HEK293T (cell line): ENCODE results near the gene ARHGAP32.

Experiments used
- CTCF ChIA-PET: fragments of 350-600 bp; formaldehyde crosslinking; extraction: SDS; loops from one replicate; lab custom pipeline; 2021; ENCODE audit warnings: antibody characterized with exemption, inconsistent platforms; lab: Yijun Ruan, JAX
- POLR2A ChIA-PET: fragments of 350-600 bp; formaldehyde crosslinking; extraction: SDS; loops from one replicate; lab custom pipeline; 2020; ENCODE audit warnings: antibody characterized with exemption, inconsistent platforms; lab: Yijun Ruan, JAX
- DNase-seq: peaks from one replicate; pipeline ENCODE4 v3.0.0; 2012; ENCODE audit warnings: mixed read lengths; ENCODE audit errors: extremely low spot score
- ARNT ChIP-seq: fragments of 450-650 bp; IDR thresholded peaks from 2 replicates; pipeline ENCODE4 v1.6.1; 2017; ENCODE audit warnings: mild to moderate bottlenecking
- BHLHE40 ChIP-seq: fragments of 450-650 bp; IDR thresholded peaks from 2 replicates; pipeline ENCODE4 v1.6.1; 2016; ENCODE audit warnings: mild to moderate bottlenecking, moderate library complexity, borderline replicate concordance
- CTBP1 ChIP-seq: fragments of 450-650 bp; IDR thresholded peaks from 2 replicates; pipeline ENCODE4 v1.6.1; 2016; ENCODE audit warnings: borderline replicate concordance
- ELF4 ChIP-seq: fragments of 450-650 bp; IDR thresholded peaks from 2 replicates; pipeline ENCODE4 v1.6.1; 2017; ENCODE audit warnings: antibody characterized with exemption
- FOXA1 ChIP-seq: fragments of 450-650 bp; IDR thresholded peaks from 2 replicates; pipeline ENCODE4 v1.6.1; 2016; ENCODE audit warnings: mild to moderate bottlenecking
- FOXK2 ChIP-seq: fragments of 450-650 bp; IDR thresholded peaks from 2 replicates; pipeline ENCODE4 v1.6.1; 2016; ENCODE audit warnings: mild to moderate bottlenecking
- FOXM1 ChIP-seq: fragments of 450-650 bp; IDR thresholded peaks from 2 replicates; pipeline ENCODE4 v1.6.1; 2017; ENCODE audit warnings: mild to moderate bottlenecking, borderline replicate concordance
- HDGF ChIP-seq: fragments of 450-650 bp; IDR thresholded peaks from 2 replicates; pipeline ENCODE4 v1.6.1; 2017; ENCODE audit warnings: antibody characterized with exemption, borderline replicate concordance
- L3MBTL2 ChIP-seq: fragments of 450-650 bp; conservative IDR thresholded peaks from 2 replicates; pipeline ENCODE4 v1.6.1; 2016; ENCODE audit warnings: mild to moderate bottlenecking
- LEF1 ChIP-seq: fragments of 450-650 bp; IDR thresholded peaks from 2 replicates; pipeline ENCODE4 v1.6.1; 2017; ENCODE audit warnings: mild to moderate bottlenecking, borderline replicate concordance
- NFRKB ChIP-seq: fragments of 450-650 bp; IDR thresholded peaks from 2 replicates; pipeline ENCODE4 v1.6.1; 2016; ENCODE audit warnings: mild to moderate bottlenecking, moderate library complexity
- SP1 ChIP-seq: fragments of 450-650 bp; IDR thresholded peaks from 2 replicates; pipeline ENCODE4 v1.6.1; 2017
- SUZ12 ChIP-seq: fragments of 450-650 bp; IDR thresholded peaks from 2 replicates; pipeline ENCODE4 v1.6.1; 2016; ENCODE audit warnings: mild to moderate bottlenecking
- TARDBP ChIP-seq: fragments of 450-650 bp; IDR thresholded peaks from 2 replicates; pipeline ENCODE4 v1.6.1; 2016
- ZNF384 ChIP-seq: fragments of 450-650 bp; IDR thresholded peaks from 2 replicates; pipeline ENCODE4 v1.6.1; 2016
- TF ChIP-seq, protein P1 (sequence below): fragments of 450-650 bp; IDR thresholded peaks from 2 replicates; pipeline ENCODE4 v1.6.1; 2016

ARHGAP32 gene

DNA sequence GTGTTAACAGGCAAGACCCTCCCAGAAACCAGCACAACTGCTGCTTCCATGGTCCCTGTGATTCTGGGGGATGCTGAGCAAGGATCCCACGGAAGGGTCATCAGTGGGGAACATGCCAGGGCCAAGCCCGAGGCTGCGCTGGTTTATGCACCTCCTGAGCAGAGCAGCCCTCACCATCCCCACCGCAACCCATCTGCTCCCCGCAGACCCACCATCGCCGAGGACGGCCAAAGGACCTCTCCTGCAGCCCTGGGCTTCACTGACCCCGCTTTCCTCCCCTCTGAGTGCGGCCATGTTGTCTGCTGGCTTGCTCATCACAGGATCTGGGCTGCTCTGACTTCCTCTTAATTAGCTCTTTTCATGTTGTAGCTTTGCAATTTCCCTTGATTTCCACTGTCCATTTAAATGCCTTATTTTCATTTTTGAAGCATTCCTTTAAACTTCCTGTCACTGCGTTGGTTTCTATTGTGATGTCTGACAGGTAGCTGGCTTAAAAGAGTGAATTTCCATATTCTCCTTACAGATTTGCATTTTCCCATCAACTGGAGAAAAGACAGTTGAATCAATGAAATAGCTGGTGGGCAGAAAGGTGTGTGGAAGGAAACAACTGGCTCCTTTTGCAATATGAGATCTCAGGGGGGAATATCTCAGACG is 264.3 kb downstream of the ARHGAP32 start:
- no peak for DNase-seq
- CTCF ChIA-PET = interaction anchor here (1.2 kb wide), 1 partner anchor 42 kb away, joined by 3 read pairs; no protein-coding TSS in a partner anchor
- POLR2A ChIA-PET = no interaction called here
- TF ChIP-seq ARNT (no peak), CTBP1 (no peak), ELF4 (no peak), FOXA1 (no peak), ZNF384 (no peak), HDGF (no peak), FOXK2 (no peak), LEF1 (no peak), TARDBP (no peak), SP1 (no peak), SUZ12 (no peak), FOXM1 (no peak), BHLHE40 (no peak), L3MBTL2 (no peak), NFRKB (no peak)
- TF ChIP-seq, protein P1, sequence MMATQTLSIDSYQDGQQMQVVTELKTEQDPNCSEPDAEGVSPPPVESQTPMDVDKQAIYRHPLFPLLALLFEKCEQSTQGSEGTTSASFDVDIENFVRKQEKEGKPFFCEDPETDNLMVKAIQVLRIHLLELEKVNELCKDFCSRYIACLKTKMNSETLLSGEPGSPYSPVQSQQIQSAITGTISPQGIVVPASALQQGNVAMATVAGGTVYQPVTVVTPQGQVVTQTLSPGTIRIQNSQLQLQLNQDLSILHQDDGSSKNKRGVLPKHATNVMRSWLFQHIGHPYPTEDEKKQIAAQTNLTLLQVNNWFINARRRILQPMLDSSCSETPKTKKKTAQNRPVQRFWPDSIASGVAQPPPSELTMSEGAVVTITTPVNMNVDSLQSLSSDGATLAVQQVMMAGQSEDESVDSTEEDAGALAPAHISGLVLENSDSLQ = no peak

DNA sequence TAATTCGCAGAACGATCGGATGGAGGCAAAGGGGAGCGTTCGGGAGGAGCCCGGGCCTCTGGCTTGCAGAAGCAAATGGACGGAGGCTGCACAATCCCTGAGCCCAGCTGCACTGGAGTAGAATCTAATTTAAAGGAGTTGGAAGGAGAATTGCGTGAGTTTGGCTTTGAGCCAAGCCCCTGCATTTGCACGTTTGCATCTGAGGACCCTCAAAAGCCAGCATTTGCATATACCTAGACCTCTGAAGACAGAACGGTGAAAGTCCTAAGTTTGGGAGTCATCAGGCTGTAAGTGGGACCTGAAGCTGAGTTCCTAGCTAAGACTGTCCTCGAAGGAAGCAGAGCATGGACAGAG is 265.0 kb downstream of the ARHGAP32 start:
- TF ChIP-seq BHLHE40 = no peak
- no peak for TF ChIP-seq ZNF384
- TF ChIP-seq HDGF = no peak
- TF ChIP-seq SUZ12 = no peak
- TF ChIP-seq ARNT = no peak
- no peak for TF ChIP-seq LEF1
- no peak for TF ChIP-seq TARDBP
- TF ChIP-seq ELF4 = no peak
- no peak for TF ChIP-seq FOXA1
- TF ChIP-seq L3MBTL2 = no peak
- no peak for TF ChIP-seq FOXK2
- no peak for TF ChIP-seq SP1
- no peak for TF ChIP-seq NFRKB
- TF ChIP-seq, protein P1 = no peak
- no peak for TF ChIP-seq CTBP1
- TF ChIP-seq FOXM1 = no peak
- ChIA-PET POLR2A (no interaction called here), CTCF (no interaction called here)
- DNase-seq = no peak

DNA sequence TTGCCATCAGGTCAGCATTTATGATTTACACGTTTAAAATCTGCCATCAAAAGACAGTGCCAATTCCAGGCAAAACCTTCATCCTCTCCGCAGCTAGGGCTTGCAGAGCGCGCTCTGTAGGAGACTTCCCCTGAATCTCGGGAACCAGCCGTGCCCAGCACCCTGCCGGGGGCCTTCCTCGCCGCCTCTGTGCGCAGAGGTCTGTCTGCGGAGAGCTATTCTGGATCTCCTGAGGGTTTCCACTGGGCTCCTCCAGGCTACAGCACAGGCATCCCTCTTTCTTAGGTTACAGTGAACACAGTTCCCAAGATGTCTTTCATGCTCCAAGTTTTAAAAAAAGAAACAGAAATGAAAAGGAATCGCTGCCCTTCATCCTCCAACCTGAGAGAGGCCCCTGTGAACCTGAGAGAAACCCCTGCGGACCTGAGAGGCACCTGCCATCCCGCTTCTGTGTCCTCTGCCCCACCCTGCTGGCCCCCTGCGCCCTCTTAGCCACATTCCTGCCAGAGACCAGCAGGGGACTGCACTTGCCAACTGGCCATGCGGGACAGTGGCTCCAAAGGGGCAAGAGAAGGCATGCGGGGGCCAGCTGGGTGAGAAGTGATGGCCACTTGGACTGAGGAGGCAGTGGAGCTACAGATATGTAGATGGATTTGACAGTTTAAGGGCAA is 265.6 kb downstream of the ARHGAP32 start:
- CTCF ChIA-PET = no interaction called here
- DNase-seq = no peak
- TF ChIP-seq TARDBP = no peak
- TF ChIP-seq FOXA1 = no peak
- POLR2A ChIA-PET = no interaction called here

DNA sequence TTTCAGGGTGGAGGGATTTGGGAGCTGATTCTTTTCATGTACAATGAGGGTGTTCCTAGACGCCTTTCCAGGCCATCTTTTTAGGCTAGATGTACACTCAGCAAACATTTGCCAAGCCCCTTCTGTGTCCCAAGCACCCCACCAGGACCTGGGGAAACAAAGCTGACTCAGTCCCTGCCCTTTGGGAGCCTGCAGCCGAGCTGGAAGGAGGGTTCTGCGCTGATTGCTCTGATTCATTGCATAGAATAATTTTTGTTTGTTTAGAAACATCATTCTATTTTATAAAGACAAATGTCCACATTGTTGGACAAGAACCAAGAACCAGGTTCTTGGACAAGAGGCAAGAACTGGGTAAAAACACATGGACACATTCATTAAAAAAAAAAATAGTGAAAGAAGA is 266.1 kb downstream of the ARHGAP32 start:
- TF ChIP-seq FOXA1 (no peak), BHLHE40 (no peak), FOXM1 (no peak), SUZ12 (no peak), LEF1 (no peak), ZNF384 (no peak), L3MBTL2 (no peak), ELF4 (no peak), ARNT (no peak), FOXK2 (no peak), SP1 (no peak), CTBP1 (no peak), TARDBP (no peak), NFRKB (no peak)
- TF ChIP-seq, protein P1 = no peak
- ChIA-PET CTCF (no interaction called here), POLR2A (no interaction called here)
- no peak for DNase-seq

DNA sequence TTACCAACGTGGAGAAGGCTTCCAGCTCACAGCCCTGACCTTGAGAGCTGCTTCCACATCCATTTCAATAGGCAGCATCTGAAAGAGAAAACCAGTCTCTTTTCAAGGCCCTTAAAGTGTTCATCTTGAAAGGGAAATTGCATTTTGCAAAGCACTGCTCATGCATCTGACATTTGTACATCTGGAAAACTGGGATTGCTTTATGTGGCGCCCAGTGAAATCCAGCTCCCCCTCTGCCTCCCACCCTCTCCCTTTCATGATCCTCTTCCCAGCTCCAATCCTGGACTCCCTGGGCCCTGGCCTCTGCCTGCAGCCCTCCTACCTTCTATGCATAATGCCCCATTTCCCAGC is 266.9 kb downstream of the ARHGAP32 start:
- TF ChIP-seq ELF4 = no peak
- TF ChIP-seq TARDBP = no peak
- no peak for TF ChIP-seq CTBP1
- TF ChIP-seq ZNF384 = no peak
- TF ChIP-seq HDGF = no peak
- no peak for TF ChIP-seq ARNT
- no peak for TF ChIP-seq LEF1
- TF ChIP-seq FOXA1 = no peak
- TF ChIP-seq SUZ12 = no peak
- no peak for TF ChIP-seq NFRKB
- TF ChIP-seq FOXM1 = no peak
- TF ChIP-seq, protein P1 = no peak
- ChIA-PET POLR2A (no interaction called here), CTCF (no interaction called here)
- DNase-seq = no peak
